NCI-H146 treated with DMSO at 0.1 percent for 48 hours (cell line): ENCODE measurements around the gene NELFCD.
"Not testable (repeated sequence)": the region's sequence is repeated elsewhere in the genome, so short reads cannot be mapped to it uniquely, and the experiment has no call there.

Experiments used
- DNase-seq: peaks from one replicate; lab custom pipeline; 2025; ENCODE audit not compliant: unreplicated experiment; lab: John Stamatoyannopoulos, UW

The NELFCD gene

DNA sequence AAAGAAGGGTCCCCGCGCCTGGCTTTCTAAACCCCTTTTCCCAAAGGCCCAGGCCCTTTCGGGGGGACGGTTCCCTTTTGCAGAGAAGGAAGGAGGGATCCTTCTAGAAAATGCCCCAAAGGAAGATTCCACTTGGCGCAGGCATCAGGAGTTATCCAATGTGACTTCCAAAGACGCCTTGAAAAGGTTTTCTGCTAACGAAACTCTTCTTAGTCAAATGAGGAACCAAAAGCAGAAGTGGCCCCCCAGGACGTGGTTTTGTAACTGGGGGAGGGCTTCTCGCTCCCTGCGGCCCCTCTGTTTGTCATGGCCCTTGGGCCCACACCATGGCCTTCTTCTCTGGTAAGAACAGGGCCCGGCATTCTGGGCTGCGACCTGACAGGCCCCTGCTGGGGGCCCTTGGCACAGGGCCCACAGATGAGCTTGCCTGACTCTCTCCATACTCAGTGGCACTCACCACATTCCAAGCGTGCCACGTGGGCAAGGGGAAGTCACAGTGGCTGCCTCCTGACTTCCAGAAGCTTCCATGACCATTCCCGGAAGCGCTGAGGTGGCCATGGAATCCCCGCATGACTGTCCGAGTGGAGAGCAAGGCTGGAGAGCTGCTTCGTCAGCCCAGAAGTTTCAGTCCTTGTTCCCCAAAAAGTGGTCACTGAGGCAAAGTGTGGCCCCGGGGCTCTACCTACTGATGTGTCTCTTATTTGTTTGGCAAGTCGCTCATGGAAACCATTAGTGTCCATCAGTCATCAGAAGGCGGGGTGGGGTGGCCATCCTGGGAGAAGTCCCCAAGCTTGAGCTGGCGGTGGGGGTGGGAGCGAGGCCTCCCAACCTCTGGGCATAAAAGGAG, 26.8 kb downstream of the NELFCD start:
- no peak for DNase-seq

- DNase-seq, result no peak
These were observed 27.8 kb downstream of the NELFCD start for GRCh38 chr20:59008715-59009336.

- DNase-seq, result no peak
These were observed 29.4 kb downstream of the NELFCD start for GRCh38 chr20:59010321-59010994.

DNA sequence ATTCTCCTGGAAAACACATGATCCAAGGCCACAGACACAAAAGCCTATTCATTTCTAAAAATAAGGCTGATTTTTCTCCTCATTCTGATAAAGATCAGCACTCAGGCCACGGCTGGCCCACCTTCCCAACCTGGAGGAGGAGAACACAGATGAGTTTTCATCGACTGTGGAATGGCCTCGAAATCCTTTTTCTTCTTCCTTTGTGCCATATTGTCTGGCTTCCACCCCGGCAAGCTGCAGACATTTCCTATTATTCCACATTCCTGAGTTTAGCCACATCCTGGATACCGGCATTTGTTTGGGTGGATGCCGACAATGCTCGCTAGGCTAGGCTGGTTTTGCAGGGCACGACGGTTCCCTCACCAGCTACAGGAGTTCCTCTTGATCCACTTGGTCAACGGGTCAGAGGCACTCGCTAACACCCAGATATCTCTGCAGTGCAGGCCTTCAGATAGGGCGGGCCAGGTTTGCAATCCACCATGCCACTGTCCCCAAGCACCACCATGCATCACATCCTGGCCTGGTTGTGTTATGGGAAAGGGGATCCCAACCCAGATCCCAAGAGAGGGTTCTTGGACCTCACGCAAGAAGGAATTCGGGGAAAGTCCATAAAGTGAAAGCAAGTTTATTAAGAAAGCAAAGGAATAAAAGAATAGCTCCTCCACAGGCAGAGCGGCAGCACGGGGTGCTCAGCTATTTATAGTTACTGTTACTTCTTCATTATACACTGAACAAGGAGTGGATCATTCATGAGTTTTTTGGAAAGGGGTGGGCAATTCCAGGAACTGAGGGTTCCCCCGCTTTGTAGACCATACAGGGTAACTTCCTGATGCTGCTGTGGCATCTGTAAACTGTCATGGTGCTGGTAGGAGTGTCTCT, 30.2 kb downstream of the NELFCD start:
- no peak for DNase-seq

GRCh38 chr20:59011874-59012157, 30.8 kb downstream of the NELFCD start:
- DNase-seq, result not testable (repeated sequence)

DNA sequence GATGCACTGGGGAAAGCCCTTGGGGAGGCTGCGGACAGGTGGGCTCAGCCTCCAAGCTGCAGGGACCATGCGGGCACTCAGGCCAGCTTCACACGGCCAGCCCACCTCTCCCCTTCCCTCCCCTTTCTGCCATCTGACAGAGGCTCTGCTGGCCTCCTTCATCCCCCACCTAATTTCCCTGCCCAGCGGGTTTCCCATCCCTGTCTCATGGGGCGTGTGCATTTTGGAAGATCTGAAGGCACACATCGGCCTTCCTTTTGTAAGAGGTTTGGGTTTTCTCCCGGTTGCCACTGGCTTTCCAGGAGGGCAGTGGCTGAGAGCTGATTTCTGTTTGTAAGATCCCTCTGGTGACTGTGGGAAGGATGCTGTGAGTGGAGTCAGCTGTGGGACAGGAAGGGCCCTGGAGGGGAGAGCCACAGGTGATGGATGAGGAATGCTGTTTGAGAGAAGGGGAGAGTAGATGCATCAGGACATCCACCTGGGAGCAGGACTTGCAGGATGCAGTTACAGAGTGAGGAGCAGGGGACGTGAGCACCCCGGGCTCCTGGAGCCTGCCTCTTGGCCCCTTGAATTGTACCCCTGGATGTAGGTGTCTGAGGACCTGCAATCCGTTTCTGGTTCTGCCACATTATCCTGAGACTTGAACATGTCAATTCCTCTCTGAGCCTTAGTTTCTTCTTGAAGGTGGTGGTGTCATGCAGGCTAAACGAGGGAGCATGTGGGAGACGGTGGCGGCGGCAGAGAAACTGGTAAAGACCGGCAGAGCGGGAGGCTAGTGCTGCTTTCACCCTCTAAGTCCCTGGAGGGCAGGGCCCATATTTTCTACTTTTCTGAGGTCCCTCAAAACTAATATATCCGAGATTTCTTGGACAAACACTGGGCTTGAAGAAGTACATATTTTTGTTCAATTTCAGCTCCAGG, 32.2 kb downstream of the NELFCD start:
- DNase-seq, result no peak

- no peak for DNase-seq
These were observed 33.0 kb downstream of the NELFCD start for GRCh38 chr20:59013959-59014608.

GRCh38 chr20:59014680-59015389, 33.8 kb downstream of the NELFCD start:
- DNase-seq, result no peak

DNA sequence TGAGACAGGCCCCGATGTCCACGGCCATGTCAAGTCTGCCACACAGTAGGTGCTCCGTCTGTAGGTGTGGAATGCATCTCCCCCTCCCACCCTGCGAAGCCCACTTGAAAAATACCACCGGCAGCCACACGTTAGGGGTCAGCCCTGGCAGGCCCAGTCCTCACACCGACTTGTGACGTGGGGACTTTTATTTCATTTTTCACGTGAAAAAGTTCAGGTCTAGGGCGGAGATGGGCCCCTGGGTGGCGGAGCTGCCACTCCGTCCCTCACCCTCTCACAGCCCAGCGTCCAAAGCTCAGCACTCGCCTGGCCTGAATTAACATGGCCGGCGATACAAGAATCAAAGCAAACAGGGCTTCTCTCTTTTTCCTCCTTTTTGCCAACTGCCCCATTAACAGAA, 34.4 kb downstream of the NELFCD start:
- DNase-seq, result no peak

GRCh38 chr20:59015812-59016711, 35.0 kb downstream of the NELFCD start:
- DNase-seq, result no peak

DNA sequence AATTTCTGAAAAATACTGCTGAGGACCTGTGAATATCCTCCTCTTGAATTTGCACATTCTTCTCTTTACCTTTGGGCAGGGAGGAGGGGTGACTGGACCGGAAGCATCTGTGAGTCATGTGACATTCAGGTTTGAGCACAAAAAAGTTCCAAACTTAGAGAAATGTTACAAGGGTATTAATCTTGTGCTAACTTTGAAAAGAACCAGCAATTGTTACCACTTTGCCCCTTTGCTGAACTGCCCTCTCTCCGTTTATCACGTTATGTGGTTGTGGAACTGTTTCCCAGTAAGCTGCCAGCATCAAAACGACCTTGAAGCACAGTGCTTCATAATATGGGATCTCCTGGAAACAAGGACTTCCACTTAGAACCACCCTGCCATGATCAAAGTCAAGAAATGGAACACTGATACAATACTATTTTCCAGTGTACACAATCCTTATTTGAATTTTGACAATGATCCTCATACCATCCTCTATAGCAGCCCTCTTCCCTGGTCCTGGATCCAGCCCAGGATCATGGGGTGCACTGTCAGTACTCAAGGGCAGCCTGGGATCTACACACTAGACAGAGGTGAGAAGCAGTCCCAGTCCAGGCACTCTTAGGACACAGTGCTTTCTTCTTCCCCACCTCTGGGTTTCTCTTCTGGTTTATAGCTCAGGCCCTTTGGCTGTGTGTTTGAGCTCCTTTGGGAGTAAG, 35.9 kb downstream of the NELFCD start:
- DNase-seq, result no peak

GRCh38 chr20:59017493-59018231, 36.6 kb downstream of the NELFCD start:
- no peak for DNase-seq

DNA sequence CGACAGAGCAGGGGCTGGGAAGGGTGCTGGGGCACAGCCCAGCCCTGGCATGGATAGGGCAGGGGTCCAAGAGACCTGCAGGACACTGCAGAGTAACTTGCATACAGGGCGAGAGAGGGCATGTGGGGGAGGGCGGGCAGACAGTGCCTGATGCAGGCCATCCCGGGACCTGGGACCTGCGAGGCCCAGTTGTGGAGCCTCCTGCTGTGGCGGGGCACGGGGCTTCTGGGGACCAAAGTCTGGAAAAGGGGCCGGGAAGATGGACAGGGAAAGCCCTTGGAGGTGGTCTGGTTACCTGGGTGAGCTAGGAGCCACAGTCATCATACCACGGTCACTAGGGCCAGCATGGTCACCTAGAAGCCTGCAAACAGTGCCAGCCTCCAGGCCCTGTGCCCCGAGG, 37.8 kb downstream of the NELFCD start:
- no peak for DNase-seq

- no peak for DNase-seq
These were observed 38.2 kb downstream of the NELFCD start, which contains the start of gene TUBB1 for GRCh38 chr20:59019217-59019616. TSS of gene TUBB1 (plus strand) at chr20:59019429. CDS start at chr20:59019523, 94 bp downstream.

DNA sequence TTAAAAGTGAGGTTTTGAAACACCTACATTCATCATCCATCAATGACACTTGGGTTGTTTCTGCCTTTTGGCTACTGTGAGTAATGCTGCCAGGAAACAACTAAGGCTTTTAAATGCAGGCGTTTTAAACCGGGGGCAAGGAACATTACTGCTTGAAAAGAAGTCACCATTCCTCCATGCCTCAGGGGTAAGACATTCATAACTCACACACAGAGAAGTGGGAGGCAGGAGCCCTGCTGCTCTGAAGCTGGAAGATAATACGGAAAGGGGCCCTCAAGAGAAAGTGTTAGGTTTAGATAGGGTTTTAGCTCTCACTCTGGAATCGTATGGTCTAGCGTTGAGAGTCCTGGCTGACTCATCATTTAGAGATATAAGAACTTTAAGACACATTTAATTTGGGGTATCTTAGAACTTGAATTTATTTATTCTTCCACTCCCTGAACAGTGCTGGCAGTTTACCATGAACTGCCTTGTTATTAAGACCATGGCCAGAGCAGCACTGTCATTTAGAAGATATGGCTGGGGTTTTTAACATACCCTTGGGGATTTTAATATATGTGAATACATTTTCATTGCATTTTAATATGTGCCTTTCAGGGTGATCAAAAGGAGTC, 40.0 kb downstream of the NELFCD start:
- no peak for DNase-seq

DNA sequence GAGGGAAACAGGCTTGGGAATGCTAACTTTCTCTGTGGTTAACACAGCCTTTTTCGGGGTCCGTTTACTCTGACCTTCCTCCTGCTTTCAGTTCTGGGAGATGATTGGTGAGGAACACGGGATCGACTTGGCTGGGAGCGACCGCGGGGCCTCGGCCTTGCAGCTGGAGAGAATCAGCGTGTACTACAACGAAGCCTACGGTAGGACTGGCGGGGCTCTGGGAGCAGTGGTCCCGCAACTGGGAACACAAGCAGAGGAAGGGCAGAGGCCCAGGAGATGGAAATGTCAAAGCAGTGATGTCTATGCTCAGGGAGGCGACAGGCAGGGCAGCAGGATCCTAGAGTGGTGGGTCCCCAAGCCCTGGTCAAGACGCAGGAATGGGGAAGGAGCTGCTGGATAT, 41.7 kb downstream of the NELFCD start:
- DNase-seq, result no peak
